ENCODE measurements around the gene TMIGD2. TPM values are rescaled to one million over a fixed set of nuclear protein-coding genes. Genes with fewer than 3 reads are reported as not detected.
"Not testable (repeated sequence)": the region's sequence is repeated elsewhere in the genome, so short reads cannot be mapped to it uniquely, and the experiment has no call there.

TMIGD2 gene
- total RNA-seq, 2 donors from 2014 or later: 0.85 to 2.1 TPM

DNA sequence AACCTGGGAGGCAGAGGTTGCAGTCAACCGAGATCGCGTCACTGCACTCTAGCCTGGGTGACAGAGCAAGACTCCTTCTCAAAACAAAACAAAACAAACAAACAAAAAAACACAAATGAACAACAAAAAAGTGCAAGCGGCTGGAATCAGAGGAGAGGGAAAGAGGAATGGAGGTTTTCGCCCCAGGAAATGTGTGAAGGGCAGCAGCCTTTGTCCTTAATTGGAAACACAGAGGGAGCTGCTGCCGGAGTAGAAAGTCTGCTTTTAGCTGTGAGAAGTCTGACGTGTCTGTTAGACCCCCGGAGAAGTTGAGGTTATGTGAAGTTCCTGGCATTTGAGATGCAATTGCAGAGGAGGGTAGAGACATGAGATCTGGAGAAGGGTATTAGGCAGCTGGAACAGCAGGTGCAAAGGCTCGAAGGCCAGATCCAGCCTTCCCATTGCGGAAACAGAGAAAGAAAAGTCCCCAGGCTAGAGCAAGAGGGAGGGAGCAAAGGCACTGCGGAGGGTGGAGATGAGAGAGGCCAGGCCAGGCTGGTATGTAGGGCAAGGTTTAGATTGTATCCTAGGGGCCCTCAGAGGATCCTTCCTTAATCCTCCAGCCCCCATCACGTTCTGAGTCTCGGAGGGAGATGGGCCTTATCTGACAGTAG lies 473 bp downstream of the TMIGD2 start:
- peak; percentile 80 for ATAC-seq
- intact Hi-C loops (cut with DNase I, micrococcal nuclease): no loop called here
- DNase-seq: no peak

- intact Hi-C loops (cut with DNase I, micrococcal nuclease): no loop called here
- no peak for ATAC-seq
- DNase-seq: no peak
Observed at GRCh38 chr19:4300589-4300988, 1.6 kb downstream of the TMIGD2 start.

DNA sequence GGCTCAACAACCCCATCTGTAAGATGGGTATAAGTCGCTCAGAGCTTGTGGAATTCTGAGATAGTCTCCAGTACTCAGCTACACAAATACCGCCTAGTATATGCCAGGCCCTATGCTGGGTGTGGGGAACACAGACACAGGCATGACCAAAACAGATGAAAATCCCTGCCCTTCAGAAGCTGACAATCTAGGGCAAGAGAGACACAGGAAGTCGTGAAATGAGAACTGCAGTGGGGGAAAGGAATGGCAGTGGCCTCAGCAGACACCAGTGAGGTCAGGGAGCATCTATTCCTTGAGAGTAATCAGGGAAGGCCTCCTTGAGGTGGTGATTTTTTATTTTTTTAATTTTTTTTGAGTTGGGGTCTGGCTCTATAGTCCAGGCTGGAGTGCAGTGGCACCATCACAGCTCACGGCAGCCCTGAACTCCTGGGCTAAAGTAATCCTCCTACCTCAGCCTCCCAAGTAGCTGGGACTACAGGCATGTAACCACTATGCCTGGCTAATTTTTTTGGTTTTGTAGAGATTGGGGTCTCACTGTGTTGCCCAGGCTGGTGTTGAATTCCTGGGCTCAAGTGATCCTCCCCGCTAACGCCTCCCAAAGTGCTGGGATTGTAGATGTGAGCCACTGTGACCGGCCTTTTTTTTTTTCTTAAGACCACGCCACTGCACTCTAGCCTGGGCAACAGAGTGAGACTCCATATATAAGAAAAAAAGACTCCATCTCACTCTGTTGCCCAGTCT lies 3.2 kb downstream of the TMIGD2 start:
- intact Hi-C loops (cut with DNase I, micrococcal nuclease): no loop called here
- ATAC-seq: no peak
- no peak for DNase-seq

- DNase-seq: no peak
Observed at GRCh38 chr19:4297901-4298809, 4.0 kb downstream of the TMIGD2 start.

DNA sequence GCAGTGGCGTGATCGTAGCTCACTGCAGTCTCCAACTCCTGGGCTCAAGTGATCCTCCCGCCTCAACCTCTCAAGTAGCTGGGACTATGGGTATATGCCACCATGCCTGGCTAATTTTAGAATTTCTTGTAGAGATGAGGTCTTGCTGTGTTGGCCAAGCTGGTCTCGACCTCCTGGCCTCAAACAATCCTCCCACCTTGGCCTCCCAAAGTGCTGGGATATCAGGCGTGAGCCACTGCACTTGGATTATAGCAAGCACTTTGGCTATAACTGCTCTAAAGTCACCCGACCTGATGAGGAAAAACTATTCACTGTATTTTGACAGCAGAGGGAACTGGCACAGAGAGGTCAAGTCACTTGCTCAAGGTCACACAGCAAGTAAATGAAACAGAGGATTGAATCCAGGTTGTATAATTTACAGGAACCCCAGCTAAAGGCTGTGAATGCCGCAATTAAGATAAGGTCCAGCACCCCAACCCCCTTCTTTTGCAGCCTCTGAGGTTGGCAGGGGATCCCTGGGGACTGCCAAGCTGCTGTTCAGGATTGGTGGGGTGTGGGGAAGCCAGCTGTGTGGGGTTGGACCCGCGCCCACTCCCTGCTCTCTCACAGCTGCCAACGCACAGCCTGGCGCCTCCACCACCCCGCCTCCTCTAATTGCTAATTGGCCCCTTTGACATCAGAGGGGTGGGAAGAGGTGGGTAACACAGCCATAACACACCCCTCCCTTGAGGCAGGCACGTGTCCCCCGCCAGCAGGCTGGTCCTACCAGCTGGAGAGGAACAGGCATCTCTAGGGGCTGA lies 6.0 kb downstream of the TMIGD2 start:
- DNase-seq (peak in 1 of 2 donors; percentile 28), ATAC-seq (peak; percentile 65)
- intact Hi-C loops (cut with DNase I, micrococcal nuclease): no loop called here

More at GRCh38 chr19:4297901-4298809, 4.0 kb downstream of the TMIGD2 start:
- intact Hi-C loops (cut with DNase I, micrococcal nuclease): no loop called here
- ATAC-seq: no peak

DNA sequence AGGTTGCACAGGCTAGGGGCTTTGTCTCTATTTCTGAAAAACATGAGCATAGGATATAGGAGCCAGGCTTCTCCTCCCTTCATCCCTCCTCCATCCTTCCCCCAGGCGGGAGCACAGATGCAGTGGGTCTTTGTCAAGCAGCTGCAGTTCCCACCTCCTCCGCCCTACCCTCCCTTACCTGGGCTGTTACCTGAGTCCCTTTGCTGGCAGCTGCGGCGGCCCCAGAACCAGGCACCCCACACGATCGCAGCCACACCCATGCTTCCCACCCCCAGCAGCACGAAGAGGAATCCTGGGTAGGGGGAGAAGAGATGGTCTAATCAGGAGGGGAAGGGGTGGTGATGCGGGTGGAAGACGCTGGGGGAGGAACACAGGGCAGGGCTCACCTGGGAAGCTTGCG lies 7.8 kb downstream of the TMIGD2 start:
- intact Hi-C loops (cut with DNase I, micrococcal nuclease): no loop called here
- ATAC-seq: no peak
- no peak for DNase-seq

GRCh38 chr19:4292515-4292914 lies 9.7 kb downstream of the TMIGD2 start:
- ATAC-seq: no peak
- intact Hi-C loops (cut with DNase I, micrococcal nuclease): no loop called here

GRCh38 chr19:4291184-4291732 lies 10.9 kb downstream of the TMIGD2 start:
- DNase-seq (no peak), ATAC-seq (peak; percentile 12)
- intact Hi-C loops (cut with DNase I, micrococcal nuclease): no loop called here

More at GRCh38 chr19:4292515-4292914, 9.7 kb downstream of the TMIGD2 start:
- DNase-seq: no peak

GRCh38 chr19:4288091-4288777 lies 14.0 kb downstream of the TMIGD2 start:
- intact Hi-C loops (cut with DNase I, micrococcal nuclease): no loop called here
- DNase-seq (no peak), ATAC-seq (no peak)

DNA sequence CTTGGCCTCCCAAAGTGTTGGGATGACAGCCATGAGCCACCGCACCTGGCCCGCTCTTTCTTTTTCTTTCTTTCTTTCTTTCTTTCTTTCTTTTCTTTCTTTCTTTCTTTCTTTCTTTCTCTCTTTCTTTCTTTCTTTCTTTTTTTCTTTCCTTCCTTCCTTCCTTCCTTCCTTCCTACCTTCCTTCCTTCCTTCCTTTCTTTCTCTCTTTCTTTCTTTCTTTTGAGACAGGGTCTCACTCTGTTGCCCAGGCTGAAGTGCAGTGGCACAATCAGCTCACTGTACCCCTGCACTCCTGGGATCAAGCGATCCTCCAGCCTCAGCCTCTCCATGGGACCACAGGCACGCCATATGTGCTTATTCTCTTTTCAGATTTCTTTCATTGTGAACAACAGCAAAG lies 16.0 kb downstream of the TMIGD2 start:
- intact Hi-C loops (cut with DNase I, micrococcal nuclease); ATAC-seq; DNase-seq: not testable (repeated sequence)

GRCh38 chr19:4284974-4285373 lies 17.2 kb downstream of the TMIGD2 start:
- intact Hi-C loops (cut with DNase I, micrococcal nuclease): no loop called here
- DNase-seq: no peak
- ATAC-seq: peak; percentile 30

DNA sequence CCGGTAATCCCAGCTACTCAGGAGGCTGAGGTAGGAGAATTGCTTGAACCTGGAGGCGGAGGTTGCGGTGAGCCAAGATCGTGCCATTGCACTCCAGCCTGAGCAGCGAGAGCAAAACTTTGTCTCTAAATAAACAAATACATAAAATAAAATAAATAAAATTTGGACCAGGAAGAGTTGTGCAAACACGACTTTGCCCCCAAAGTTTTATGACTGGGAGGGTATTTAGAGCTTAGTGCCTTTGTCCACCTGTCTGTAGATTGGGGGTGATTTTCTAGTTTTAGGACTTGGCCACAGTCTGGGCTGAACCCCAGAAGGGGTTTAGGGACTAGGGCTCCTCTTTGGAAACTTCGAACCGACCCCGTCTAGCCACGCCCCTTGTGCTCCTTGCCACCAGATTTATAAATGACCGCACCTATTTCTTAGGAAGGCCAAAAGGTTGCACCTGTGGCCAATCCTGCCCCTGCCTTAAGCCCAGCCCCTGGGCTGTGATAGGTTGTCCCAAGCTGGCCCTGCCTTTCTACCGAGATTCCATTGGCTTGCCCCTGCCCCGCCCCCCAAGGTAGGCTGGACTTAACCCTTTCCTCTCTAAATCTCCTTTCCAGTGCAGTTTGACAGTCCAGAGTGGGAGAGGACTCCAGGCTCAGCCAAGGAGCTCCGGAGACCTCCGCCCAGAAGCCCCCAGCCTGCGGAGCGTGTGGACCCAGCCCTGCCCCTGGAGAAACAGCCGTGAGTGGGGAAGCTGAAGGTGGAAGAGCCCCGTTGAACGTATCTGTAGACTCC lies 17.8 kb downstream of the TMIGD2 start:
- ATAC-seq: peak; percentile 95
- intact Hi-C loops (cut with DNase I, micrococcal nuclease): no loop called here
- peak; percentile 88 to 93 for DNase-seq

GRCh38 chr19:4279530-4280422 lies 22.4 kb downstream of the TMIGD2 start:
- intact Hi-C loops (cut with DNase I, micrococcal nuclease): no loop called here
- ATAC-seq: no peak
- no peak for DNase-seq

GRCh38 chr19:4279267-4279529 lies 23.0 kb downstream of the TMIGD2 start:
- intact Hi-C loops (cut with DNase I, micrococcal nuclease): no loop called here
- no peak for ATAC-seq
- DNase-seq: no peak

- intact Hi-C loops (cut with DNase I, micrococcal nuclease): no loop called here
- no peak for ATAC-seq
- DNase-seq: no peak
Observed at GRCh38 chr19:4278419-4279266, 23.5 kb downstream of the TMIGD2 start, which contains the start of gene SHD. SHD (plus strand) TSS chr19:4279266; CDS start chr19:4280064, 798 bp downstream.

Measured in left colon (tissue), 2 donors.